Duodenal mucosa (tissue), 2 donors: ENCODE results near the gene RFC4.

Experiments used
- H3K27ac ChIP-seq: one replicate; pipeline ENCODE4 v1.7.0; 2013; ENCODE audit warnings: low read depth, low read length
- H3K27me3 ChIP-seq, 2 donors: one replicate each; pipeline ENCODE4 v1.7.0; 2013; ENCODE audit warnings: low read length in 2 of 2, control low read depth in 1 of 2; ENCODE audit not compliant: insufficient read depth in 2 of 2, control insufficient read depth in 1 of 2
- H3K36me3 ChIP-seq, 2 donors: one replicate each; pipeline ENCODE4 v1.7.0; 2013; ENCODE audit warnings: low read length in 2 of 2, control low read depth in 1 of 2; ENCODE audit not compliant: insufficient read depth in 2 of 2, control insufficient read depth in 1 of 2
- H3K4me1 ChIP-seq, 2 donors: one replicate each; pipeline ENCODE4 v1.7.0; 2013; ENCODE audit warnings: low read length in 2 of 2, control low read depth in 1 of 2; ENCODE audit not compliant: insufficient read depth in 2 of 2, control insufficient read depth in 1 of 2
- H3K4me3 ChIP-seq, 2 donors: one replicate each; pipeline ENCODE4 v1.7.0; 2013; ENCODE audit warnings: low read length in 2 of 2, low read depth in 1 of 2
- H3K9ac ChIP-seq, 2 donors: one replicate each; pipeline ENCODE4 v1.7.0; 2013; ENCODE audit warnings: low read length in 2 of 2, low read depth in 1 of 2
- H3K9me3 ChIP-seq, 2 donors: one replicate each; pipeline ENCODE4 v1.7.0; 2013; ENCODE audit warnings: low read length in 2 of 2, control low read depth in 1 of 2; ENCODE audit not compliant: control insufficient read depth in 1 of 2

The RFC4 gene

GRCh38 chr3:186842426-186843038, 36.2 kb upstream of the RFC4 start, which contains the start of gene ADIPOQ:
Gene ADIPOQ (plus strand): TSS chr3:186842710. CDS start chr3:186853059, 10,349 bp downstream.
- Histone ChIP-seq H3K27me3 (peaks cover 0 to 3% of the 10 kb centered on the region in 2 donors), H3K27ac (no peak within 1 kb of the TSS)

GRCh38 chr3:186841620-186842019, 35.3 kb upstream of the RFC4 start:
- Histone ChIP-seq H3K9ac (no peak overlapping the region), H3K36me3 (no peaks in the 10 kb centered on the region), H3K27me3 (peaks cover 0 to 3% of the 10 kb centered on the region in 2 donors), H3K9me3 (no peaks in the 10 kb centered on the region), H3K4me1 (no peaks in the 10 kb centered on the region), H3K4me3 (no peak overlapping the region), H3K27ac (no peak overlapping the region)

More at GRCh38 chr3:186842426-186843038, 36.2 kb upstream of the RFC4 start, which contains the start of gene ADIPOQ:
- Histone ChIP-seq H3K4me1 (no peaks in the 10 kb centered on the region), H3K36me3 (no peaks in the 10 kb centered on the region), H3K9ac (no peak within 1 kb of the TSS), H3K4me3 (no peak within 1 kb of the TSS), H3K9me3 (no peaks in the 10 kb centered on the region)

GRCh38 chr3:186839874-186840641, 33.8 kb upstream of the RFC4 start:
- no peaks in the 10 kb centered on the region for H3K36me3 ChIP-seq
- H3K4me1 ChIP-seq: no peaks in the 10 kb centered on the region
- H3K27ac ChIP-seq: no peak overlapping the region
- no peaks in the 10 kb centered on the region for H3K27me3 ChIP-seq
- H3K4me3 ChIP-seq: no peak overlapping the region
- H3K9me3 ChIP-seq: no peaks in the 10 kb centered on the region
- H3K9ac ChIP-seq: no peak overlapping the region

GRCh38 chr3:186832276-186832675, 26.0 kb upstream of the RFC4 start:
- Histone ChIP-seq H3K36me3 (no peaks in the 10 kb centered on the region), H3K4me3 (no peak overlapping the region), H3K9me3 (no peaks in the 10 kb centered on the region), H3K27ac (no peak overlapping the region), H3K4me1 (peaks cover 3 to 4% of the 10 kb centered on the region in 2 donors), H3K27me3 (peaks cover 22 to 36% of the 10 kb centered on the region in 2 donors), H3K9ac (no peak overlapping the region)

- peaks cover 22 to 36% of the 10 kb centered on the region in 2 donors for H3K27me3 ChIP-seq
- no peak overlapping the region for H3K9ac ChIP-seq
- no peaks in the 10 kb centered on the region for H3K36me3 ChIP-seq
- H3K27ac ChIP-seq: no peak overlapping the region
- H3K4me1 ChIP-seq: peaks cover 3 to 4% of the 10 kb centered on the region in 2 donors
- no peak overlapping the region for H3K4me3 ChIP-seq
- no peaks in the 10 kb centered on the region for H3K9me3 ChIP-seq
Observed at GRCh38 chr3:186831798-186832197, 25.5 kb upstream of the RFC4 start.

GRCh38 chr3:186828340-186828739, 22.1 kb upstream of the RFC4 start:
- peaks cover 13 to 19% of the 10 kb centered on the region in 2 donors for H3K4me1 ChIP-seq
- no peak overlapping the region for H3K4me3 ChIP-seq
- H3K27ac ChIP-seq: no peak overlapping the region
- H3K9me3 ChIP-seq: no peaks in the 10 kb centered on the region
- H3K9ac ChIP-seq: no peak overlapping the region
- H3K36me3 ChIP-seq: no peaks in the 10 kb centered on the region
- H3K27me3 ChIP-seq: peaks cover 47 to 61% of the 10 kb centered on the region in 2 donors

GRCh38 chr3:186826976-186827857, 20.9 kb upstream of the RFC4 start:
- Histone ChIP-seq H3K4me3 (peak overlapping the region; percentile 53 to 75), H3K9me3 (no peaks in the 10 kb centered on the region), H3K4me1 (peaks cover 13 to 19% of the 10 kb centered on the region in 2 donors), H3K36me3 (no peaks in the 10 kb centered on the region), H3K9ac (peak overlapping the region in 1 of 2 donors; percentile 54), H3K27me3 (peaks cover 51 to 57% of the 10 kb centered on the region in 2 donors), H3K27ac (no peak overlapping the region)

GRCh38 chr3:186826410-186826975, 20.2 kb upstream of the RFC4 start:
- peaks cover 13 to 19% of the 10 kb centered on the region in 2 donors for H3K4me1 ChIP-seq
- peaks cover 45 to 53% of the 10 kb centered on the region in 2 donors for H3K27me3 ChIP-seq
- no peak overlapping the region for H3K9ac ChIP-seq
- H3K27ac ChIP-seq: no peak overlapping the region
- no peaks in the 10 kb centered on the region for H3K36me3 ChIP-seq
- peak overlapping the region in 1 of 2 donors; percentile 40 for H3K4me3 ChIP-seq
- no peaks in the 10 kb centered on the region for H3K9me3 ChIP-seq

GRCh38 chr3:186825872-186826409, 19.7 kb upstream of the RFC4 start:
- no peaks in the 10 kb centered on the region for H3K9me3 ChIP-seq
- H3K36me3 ChIP-seq: no peaks in the 10 kb centered on the region
- no peak overlapping the region for H3K4me3 ChIP-seq
- no peak overlapping the region for H3K27ac ChIP-seq
- no peak overlapping the region for H3K9ac ChIP-seq
- H3K27me3 ChIP-seq: peaks cover 43 to 53% of the 10 kb centered on the region in 2 donors
- H3K4me1 ChIP-seq: peaks cover 13 to 19% of the 10 kb centered on the region in 2 donors
